Transverse colon (tissue), 4 donors: ENCODE data around the gene MRPS18A. TPM values are rescaled to one million over a fixed set of nuclear protein-coding genes. Genes with fewer than 3 reads are reported as not detected.
"Not testable (repeated sequence)": the region's sequence is repeated elsewhere in the genome, so short reads cannot be mapped to it uniquely, and the experiment has no call there.

Experiments used
- DNase-seq: peaks from one replicate; pipeline ENCODE4 v3.0.0-alpha.2; 2019
- H3K27ac ChIP-seq, 4 donors: fragments of 200-600 bp; sonication (generic); 2 replicates each; pipeline ENCODE4 v1.5.1; 2016 to 2018; ENCODE audit warnings: inconsistent platforms in 4 of 4
- H3K27me3 ChIP-seq: fragments of 200-600 bp; sonication (generic); 2 replicates; pipeline ENCODE4 v1.5.1; 2017; ENCODE audit warnings: inconsistent platforms
- H3K36me3 ChIP-seq, 4 donors: fragments of 200-600 bp; sonication (generic); 2 replicates each; pipeline ENCODE4 v1.5.1; 2017 to 2019; ENCODE audit warnings: inconsistent platforms in 4 of 4
- H3K4me1 ChIP-seq, 4 donors: fragments of 200-600 bp; sonication (generic); 2 replicates each; pipeline ENCODE4 v1.5.1; 2017 to 2020; ENCODE audit warnings: inconsistent platforms in 4 of 4
- H3K4me3 ChIP-seq, 4 donors: fragments of 200-600 bp; sonication (generic); 1 replicate in 1 of 4; 2 replicates in 3 of 4; pipeline versions ENCODE4 v1.5.1 to v1.6.1; 2017 to 2019; ENCODE audit warnings: inconsistent platforms in 4 of 4
- H3K9me3 ChIP-seq, 2 donors: fragments of 200-600 bp; sonication (generic); 2 replicates each; pipeline ENCODE4 v1.5.1; 2017 to 2019; ENCODE audit warnings: inconsistent platforms in 2 of 2
- CTCF ChIP-seq, 5 experiments: fragments of 200-600 bp in 3 of 5; fragments of 450-650 bp in 2 of 5; sonication (generic) in 3 of 5; IDR thresholded peaks; 1 replicate in 2 of 5; 2 replicates in 3 of 5; pipeline ENCODE4 v1.5.1; 2016 to 2017; ENCODE audit warnings: antibody characterized with exemption in 5 of 5, inconsistent platforms in 3 of 5, mild to moderate bottlenecking in 2 of 5, moderate library complexity in 1 of 5
- EP300 ChIP-seq: sonication (generic); formaldehyde crosslinking; IDR thresholded peaks from one replicate; pipeline ENCODE4 v1.6.1; 2017; ENCODE audit warnings: antibody characterized with exemption, low read depth
- POLR2A ChIP-seq: fragments of 450-650 bp; IDR thresholded peaks from one replicate; pipeline ENCODE4 v1.6.1; 2016; ENCODE audit warnings: antibody characterized with exemption, mild to moderate bottlenecking, moderate library complexity
- POLR2AphosphoS5 ChIP-seq, 3 donors: sonication (generic); formaldehyde crosslinking; IDR thresholded peaks; one replicate each; pipeline ENCODE4 v1.6.1; 2016; ENCODE audit warnings: antibody characterized with exemption in 3 of 3
- WGBS, 2 donors: methylation state at CpG; one replicate each; pipeline ENCODE4 v1.1.5; 2018; ENCODE audit warnings: low coverage in 1 of 2; 5-methylcytosine and 5-hydroxymethylcytosine counted together
- in situ Hi-C, 4 donors: fragments of 200-750 bp; cut with MboI; loops; one replicate each; pipeline versions ENCODE4 v1.15.0 to v1.15.1; 2017; ENCODE audit warnings: low sequenced_read_pairs in 3 of 4, low pct_ligation_motif_present in 1 of 4, low pct_unique_long_range_greater_than_20kb in 1 of 4
- intact Hi-C: fragments of 100-400 bp; cut with DNase I; formaldehyde crosslinking; loops from one replicate; pipeline ENCODE4 v1.15.1; 2023; ENCODE audit warnings: low total_unique reads
- total RNA-seq, 4 donors: library from RNA; depleted of rRNA; stranded (reverse); fragments of >200 nt; gene quantifications; one replicate each; pipeline ENCODE4 v1.1.0, GENCODE V29; 2016

Gene MRPS18A
- total RNA-seq, 4 donors from 2014 or later: 25.4 to 48.6 (median 40.3) TPM

- Histone ChIP-seq H3K36me3 (peaks cover 0 to 14% (median 6%) of the 10 kb centered on the region in 4 donors), H3K4me1 (peaks cover 20 to 46% (median 33%) of the 10 kb centered on the region in 4 donors), H3K4me3 (peak overlapping the region; percentile 75 to 97 (median 86)), H3K27ac (peak overlapping the region; percentile 87 to 91 (median 90)), H3K9me3 (no peaks in the 10 kb centered on the region), H3K27me3 (no peaks in the 10 kb centered on the region)
- no peak for TF ChIP-seq POLR2AphosphoS5 (IDR thresholded peaks at IDR 0.05)
- TF ChIP-seq CTCF (IDR thresholded peaks at IDR 0.05): no peak
- no peak for TF ChIP-seq EP300
- no peak for TF ChIP-seq POLR2A
- in situ Hi-C loops (no loop called here), intact Hi-C loops (no loop called here)
- DNase-seq: no peak
- WGBS, 2 donors: 0 to 8% methylated on average over 5 to 7 of the region's 7 CpGs
Measured at GRCh38 chr6:43636308-43636659, 51.3 kb downstream of the MRPS18A start.

- TF ChIP-seq POLR2AphosphoS5 (IDR thresholded peaks at IDR 0.05) (peak; percentile 94 to 95 (median 94)), POLR2A (peak; percentile 92), CTCF (IDR thresholded peaks at IDR 0.05) (no peak), EP300 (no peak)
- H3K27me3 ChIP-seq: no peaks in the 10 kb centered on the region
- intact Hi-C loops: no loop called here
- H3K4me3 ChIP-seq: peak within 1 kb of the TSS; percentile 75 to 97 (median 86)
- peaks cover 0 to 10% (median 4%) of the 10 kb centered on the region in 4 donors for H3K36me3 ChIP-seq
- peak; percentile 91 for DNase-seq
- 5% methylated on average over 48 of the region's 48 CpGs; no CpG with 5 or more reads in 1 of the 2 donors for WGBS, 2 donors
- peaks cover 20 to 46% (median 33%) of the 10 kb centered on the region in 4 donors for H3K4me1 ChIP-seq
- in situ Hi-C loops: no loop called here
- no peaks in the 10 kb centered on the region for H3K9me3 ChIP-seq
- H3K27ac ChIP-seq: peak within 1 kb of the TSS; percentile 87 to 91 (median 90)
Measured at GRCh38 chr6:43635387-43636307, 51.9 kb downstream of the MRPS18A start, which contains the start of gene MAD2L1BP. MAD2L1BP (plus strand) TSS chr6:43635840; CDS start chr6:43635876, 36 bp downstream.

GRCh38 chr6:43634702-43635303 lies 52.8 kb downstream of the MRPS18A start:
- 72 to 80% methylated on average over 9 of the region's 9 CpGs for WGBS, 2 donors
- Histone ChIP-seq H3K4me3 (peak overlapping the region in 1 of 4 donors; percentile 97), H3K27me3 (no peaks in the 10 kb centered on the region), H3K27ac (peak overlapping the region; percentile 87 to 91 (median 90)), H3K4me1 (peaks cover 26 to 52% (median 39%) of the 10 kb centered on the region in 4 donors), H3K9me3 (no peaks in the 10 kb centered on the region), H3K36me3 (peaks cover 0 to 2% (median under 1%) of the 10 kb centered on the region in 4 donors)
- intact Hi-C loops: no loop called here
- in situ Hi-C loops: no loop called here
- no peak for DNase-seq
- no peak for TF ChIP-seq CTCF (IDR thresholded peaks at IDR 0.05)

- DNase-seq, H3K36me3 ChIP-seq, in situ Hi-C loops, H3K27ac ChIP-seq, H3K9me3 ChIP-seq, H3K4me3 ChIP-seq, intact Hi-C loops, H3K27me3 ChIP-seq: not testable (repeated sequence)
- WGBS, 2 donors: 80 to 87% methylated on average over 5 to 7 of the region's 7 CpGs
- H3K4me1 ChIP-seq: peaks cover 23 to 42% (median 33%) of the 10 kb centered on the region in 4 donors
Measured at GRCh38 chr6:43633002-43633401, 54.6 kb downstream of the MRPS18A start.
